ENCODE results near the gene SLC30A10.

GRCh38 chr1:219973213-219973612, 44.9 kb upstream of the SLC30A10 start:
- no peak for TF ChIP-seq CTCF (IDR thresholded peaks at IDR 0.05)
- TF ChIP-seq POLR2A (IDR thresholded peaks at IDR 0.05): no peak

Data from Peyer's patch (tissue), 4 donors.